G401 (cell line): ENCODE data around the gene SORCS1. TPM values are rescaled to one million over a fixed set of nuclear protein-coding genes. Genes with fewer than 3 reads are reported as not detected.

Experiments
- DNase-seq: peaks from one replicate; pipeline ENCODE4 v3.0.0-alpha.2; 2015; ENCODE audit warnings: low spot score
- in situ Hi-C: cut with HindIII; loops from 2 replicates; pipeline ENCODE4 v1.10.0; 2016; ENCODE audit warnings: low sequenced_read_pairs, mixed read lengths
- total RNA-seq: library from RNA; depleted of rRNA; stranded (reverse); fragments of >200 nt; shearing (Covaris generic); gene quantifications from 2 replicates; pipeline ENCODE4 v1.2.3, GENCODE V29; 2014

Gene SORCS1
- total RNA-seq, 1 experiment from 2014 or later: not detected

DNA sequence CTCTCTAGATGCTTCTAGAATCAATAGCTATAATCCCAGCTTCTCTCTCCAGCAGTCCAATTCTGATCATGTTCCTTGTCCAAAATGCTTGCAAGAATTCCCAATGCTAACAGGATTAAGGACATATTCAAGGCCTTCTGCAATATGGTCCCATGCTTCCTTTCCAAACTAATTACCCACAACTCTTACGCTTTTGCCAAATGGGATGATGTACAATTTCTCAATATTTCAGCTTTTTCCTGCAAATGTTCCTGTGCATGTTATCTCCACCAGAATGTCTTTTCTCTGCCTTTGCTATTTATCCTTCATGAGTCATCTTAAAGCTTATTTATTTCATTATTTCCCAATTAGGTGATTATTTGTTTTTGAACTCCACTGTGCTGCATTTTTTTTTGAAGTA, 556.4 kb downstream of the SORCS1 start:
- in situ Hi-C loops: no loop called here
- no peak for DNase-seq

DNA sequence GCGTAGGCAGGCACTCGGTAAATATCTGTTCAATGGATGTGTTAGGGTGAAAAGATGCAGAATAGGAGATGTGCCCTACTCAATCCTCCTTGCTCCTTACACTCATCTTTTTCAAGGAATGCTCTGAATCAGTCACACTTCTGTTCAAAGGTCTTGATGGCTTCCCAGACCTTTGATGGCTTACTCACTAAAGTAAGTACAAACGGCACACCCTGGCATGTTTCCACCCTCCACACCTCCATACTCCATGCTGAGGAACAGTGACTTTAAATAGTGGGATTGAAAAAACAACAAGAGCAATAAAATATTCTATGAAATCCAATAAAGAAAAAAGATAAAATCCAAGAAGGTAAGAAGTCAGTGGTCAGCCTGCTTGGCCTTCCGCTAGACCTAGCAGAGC, 569.2 kb downstream of the SORCS1 start:
- DNase-seq: no peak
- in situ Hi-C loops: no loop called here

DNA sequence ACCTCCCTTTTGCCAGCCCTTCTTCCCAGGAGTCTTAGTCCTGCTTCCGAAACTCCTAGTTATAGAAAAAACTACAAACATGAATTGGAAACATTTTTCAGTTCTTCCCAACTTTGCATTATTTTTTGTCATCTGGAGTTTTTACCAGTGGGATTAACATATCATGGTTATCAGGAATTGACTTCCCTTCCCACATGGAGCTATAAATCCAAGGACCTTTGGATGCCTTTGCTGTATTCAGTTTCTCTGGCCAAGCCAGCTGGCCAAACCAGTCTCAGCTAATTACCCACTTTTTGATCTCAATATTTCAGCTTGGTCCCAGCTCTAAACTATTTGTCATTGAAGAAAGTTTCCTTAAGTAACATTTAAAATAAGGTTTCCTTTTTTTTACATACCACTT, 570.6 kb downstream of the SORCS1 start:
- no peak for DNase-seq
- in situ Hi-C loops: no loop called here

DNA sequence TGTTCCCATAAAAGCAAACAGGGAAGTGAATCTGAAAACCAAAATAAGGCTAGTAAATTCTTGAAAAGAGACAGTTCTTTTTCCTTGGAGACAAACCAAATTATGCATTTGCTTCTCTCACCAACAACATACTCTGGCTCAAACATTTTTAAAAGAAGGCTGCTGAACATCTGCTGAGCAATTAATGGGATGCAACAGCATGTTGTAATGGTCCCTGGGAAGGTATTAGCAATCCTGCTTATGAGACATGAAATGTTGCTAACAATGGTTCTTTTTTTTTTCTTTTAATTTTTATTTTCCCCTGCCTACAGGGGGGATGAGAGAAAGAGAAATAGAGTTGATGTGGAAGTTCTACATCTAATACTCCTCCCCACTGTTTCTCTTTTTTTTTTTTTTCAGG, 572.1 kb downstream of the SORCS1 start:
- no peak for DNase-seq
- in situ Hi-C loops: no loop called here

DNA sequence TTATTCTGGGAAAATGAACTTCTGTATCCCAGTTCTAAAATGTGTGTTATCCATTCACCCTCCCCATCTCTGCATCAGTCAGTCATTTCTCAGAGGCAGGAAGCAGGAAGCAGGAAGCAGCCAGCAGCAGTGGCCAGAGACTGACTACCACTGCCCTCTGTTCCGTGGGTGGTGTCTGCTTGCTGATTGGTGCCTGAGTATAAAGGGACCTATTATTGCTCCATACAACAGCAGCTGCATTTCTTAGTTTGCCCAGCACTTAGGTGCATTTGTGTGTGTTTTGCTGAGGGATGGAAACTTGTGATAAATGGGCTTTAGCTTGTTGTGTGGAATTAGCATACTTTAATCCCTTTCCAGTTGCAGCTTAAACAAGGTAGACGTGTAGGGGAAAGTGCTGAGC, 582.2 kb downstream of the SORCS1 start:
- DNase-seq: no peak
- in situ Hi-C loops: no loop called here

DNA sequence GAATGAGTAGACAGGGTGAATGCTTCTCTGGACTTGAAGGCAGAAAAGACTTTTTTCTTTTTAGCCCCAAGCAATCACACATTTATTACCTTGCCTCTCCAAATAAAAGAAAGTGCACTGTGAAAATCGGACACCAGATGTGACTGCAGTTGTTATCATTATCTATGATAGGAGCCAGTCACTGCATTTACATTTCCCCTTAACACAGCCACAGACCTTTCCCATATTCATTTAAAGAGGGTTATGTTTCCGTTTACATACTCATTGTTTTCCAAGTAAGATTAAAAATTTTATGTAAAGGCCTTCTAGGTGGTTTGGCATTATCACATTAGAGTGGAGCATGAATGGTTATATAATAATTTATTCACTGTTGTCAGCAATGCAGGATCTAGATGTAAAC, 586.8 kb downstream of the SORCS1 start:
- in situ Hi-C loops: no loop called here
- no peak for DNase-seq

DNA sequence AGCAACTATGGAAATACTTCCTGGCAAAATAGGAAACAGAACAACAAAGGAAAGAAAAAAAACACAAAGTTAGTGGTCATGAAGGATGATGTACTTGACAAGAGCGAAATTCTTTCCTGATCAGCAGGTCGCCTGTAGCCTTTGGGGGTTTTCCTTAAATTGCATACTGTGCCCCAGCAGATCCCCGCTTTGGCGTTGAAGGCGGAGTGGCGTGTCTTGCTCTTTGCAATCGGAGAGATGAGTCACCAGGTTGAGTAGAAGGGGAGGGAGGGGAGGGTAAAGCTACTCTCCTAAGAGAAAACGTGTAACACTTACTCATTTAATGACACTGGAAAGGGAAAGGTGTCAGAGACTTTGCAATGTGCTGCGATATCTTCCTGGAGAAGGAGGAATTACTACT, 587.2 kb downstream of the SORCS1 start:
- in situ Hi-C loops: no loop called here
- no peak for DNase-seq

DNA sequence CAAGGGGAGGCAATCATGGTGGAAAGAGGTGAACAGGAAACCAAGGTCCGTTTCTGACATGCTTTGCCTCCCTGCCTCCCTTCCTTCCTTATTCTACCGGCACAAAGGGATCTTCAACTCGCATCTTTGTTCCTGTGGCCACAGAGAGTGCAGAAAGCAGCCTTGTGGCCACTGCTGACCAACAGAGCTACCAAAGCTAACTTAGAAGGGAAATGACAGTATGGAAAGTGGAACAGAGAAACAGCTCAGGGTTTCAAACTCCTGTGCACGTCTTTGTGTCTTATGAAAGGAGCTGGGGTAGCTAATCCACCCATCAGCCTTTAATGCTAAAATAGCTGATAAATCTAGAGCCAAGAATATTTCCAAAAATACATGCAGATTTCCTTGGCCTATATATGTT, 588.0 kb downstream of the SORCS1 start:
- in situ Hi-C loops: no loop called here
- no peak for DNase-seq

DNA sequence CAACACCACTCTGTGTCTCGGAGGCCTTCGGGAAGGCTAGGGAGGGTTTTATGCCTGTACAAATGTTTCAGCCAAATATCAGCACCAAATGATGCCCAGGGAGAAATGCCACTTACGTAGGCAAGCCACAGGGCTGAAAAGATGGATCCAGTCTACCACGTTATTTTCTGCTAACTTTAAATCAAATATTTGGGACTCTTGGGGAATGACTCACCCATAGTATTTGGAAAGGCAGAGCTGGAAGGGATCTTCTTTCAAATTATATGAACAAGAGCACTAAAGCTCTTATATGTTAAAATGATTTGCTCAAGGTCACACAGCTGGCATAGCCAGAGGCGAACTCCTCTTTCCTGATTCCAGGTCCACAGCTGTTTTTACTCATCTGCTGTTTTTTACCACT, 591.4 kb downstream of the SORCS1 start:
- in situ Hi-C loops: no loop called here
- no peak for DNase-seq

DNA sequence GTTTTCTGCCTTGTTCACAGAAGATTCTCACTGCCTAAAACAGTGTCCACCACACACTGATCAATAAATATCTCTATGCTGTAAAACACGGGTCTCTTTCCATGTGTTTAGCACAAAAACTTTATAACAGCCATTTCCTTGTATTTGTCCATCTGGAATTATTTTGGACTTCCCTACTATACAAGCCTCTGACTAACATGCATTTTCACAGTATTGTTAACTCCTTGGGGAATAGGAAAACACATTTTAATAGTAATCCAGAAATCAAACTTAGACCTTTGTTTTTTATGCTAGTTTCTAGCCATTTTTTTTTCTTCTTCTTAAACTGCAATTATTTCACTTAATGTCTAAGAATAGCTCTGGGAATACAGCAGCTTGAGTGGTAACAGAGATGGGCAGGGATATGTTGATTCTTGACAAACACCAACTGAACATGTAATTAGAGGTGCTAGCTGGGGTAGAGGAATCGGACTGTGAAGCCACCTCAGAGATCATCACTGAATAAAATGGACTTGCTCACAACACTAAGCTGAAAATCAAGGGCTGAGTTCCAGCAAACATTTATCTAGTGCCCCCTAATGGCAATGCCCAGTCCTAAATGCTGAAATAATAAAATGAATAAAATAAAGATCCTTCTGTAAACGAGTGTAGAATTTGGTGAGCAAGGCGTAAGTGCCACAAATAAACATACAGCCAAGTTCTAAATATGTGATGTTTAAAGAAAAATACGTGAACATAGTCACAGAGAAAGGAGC, 593.1 kb downstream of the SORCS1 start:
- in situ Hi-C loops: no loop called here

DNA sequence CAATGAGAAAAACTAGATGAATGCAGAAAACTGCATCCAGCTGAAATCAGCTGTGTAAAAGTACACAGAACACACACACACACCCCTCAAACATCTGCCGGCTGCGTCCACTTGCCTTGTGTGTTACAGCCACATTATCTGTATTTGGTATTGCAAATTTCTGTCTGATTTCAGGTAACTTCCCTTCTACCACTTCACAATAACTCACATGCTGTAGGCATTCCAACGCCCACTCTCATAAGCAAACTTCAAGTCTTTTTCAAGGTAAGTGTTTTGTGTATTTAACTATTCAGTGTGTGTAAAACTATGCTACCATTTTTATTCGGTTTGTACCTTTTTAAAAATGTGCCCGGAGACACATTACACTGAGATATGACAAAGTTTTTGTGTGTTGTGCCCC, 594.2 kb downstream of the SORCS1 start:
- DNase-seq: no peak
- in situ Hi-C loops: no loop called here

More for the DNA sequence above, 593.1 kb downstream of the SORCS1 start:
- peak; percentile 4 for DNase-seq

DNA sequence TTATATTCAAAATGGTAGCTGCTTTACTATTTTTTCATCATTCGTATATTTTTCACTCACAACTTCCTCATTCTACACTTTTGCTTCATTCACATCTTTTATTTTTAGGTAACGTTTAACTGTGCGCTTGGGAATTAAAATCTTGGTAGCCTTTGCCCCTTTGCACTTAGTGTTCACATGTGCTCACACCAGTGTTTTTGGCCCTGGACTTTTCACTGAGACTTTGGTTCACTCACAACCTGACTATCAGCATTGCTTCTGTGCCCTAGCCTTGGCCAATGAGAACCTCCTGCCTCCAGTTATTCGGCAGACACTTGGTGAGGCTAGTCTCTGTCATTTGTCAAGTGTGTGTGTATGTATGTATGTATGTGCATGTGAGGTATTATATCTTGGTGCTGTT, 596.9 kb downstream of the SORCS1 start:
- in situ Hi-C loops: no loop called here
- DNase-seq: no peak

DNA sequence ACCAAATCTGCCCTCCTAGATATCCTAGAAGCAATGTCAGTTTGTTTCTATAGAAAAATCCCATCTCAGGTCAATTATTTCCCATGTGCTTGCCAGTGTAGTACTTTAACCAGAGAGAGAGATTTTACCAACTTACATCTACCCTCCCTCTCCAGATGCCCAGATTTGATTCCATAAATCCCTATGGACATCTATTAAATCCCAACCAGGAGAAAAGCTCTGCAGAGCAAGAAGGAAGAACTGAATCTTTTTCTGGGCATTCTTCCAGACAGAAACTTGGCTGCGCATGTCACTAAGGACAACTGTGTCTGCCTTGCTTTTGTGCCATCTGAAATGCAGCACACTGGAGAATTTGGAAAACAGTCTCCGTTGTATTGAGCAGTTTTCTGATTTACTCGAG, 597.6 kb downstream of the SORCS1 start:
- in situ Hi-C loops: no loop called here
- peak; percentile 25 for DNase-seq

DNA sequence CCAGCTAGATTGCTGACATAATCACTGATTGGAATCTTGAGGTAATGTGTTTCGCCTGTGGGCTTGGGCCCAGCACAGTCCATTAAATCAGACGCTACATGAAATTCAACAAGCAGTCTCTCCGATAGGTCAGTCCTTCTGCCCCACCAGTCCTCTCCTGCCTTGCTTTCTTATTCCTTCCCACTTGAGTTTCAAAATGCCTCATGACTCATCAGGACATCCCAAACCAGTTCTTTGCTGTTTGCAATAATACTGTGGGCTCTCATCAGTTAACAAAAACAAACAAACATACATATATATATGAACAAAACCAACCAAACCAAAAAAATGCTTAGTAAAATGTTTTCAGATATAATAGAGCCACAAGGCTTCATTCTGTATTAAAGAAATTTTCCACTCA, 599.0 kb downstream of the SORCS1 start:
- in situ Hi-C loops: no loop called here
- DNase-seq: no peak

DNA sequence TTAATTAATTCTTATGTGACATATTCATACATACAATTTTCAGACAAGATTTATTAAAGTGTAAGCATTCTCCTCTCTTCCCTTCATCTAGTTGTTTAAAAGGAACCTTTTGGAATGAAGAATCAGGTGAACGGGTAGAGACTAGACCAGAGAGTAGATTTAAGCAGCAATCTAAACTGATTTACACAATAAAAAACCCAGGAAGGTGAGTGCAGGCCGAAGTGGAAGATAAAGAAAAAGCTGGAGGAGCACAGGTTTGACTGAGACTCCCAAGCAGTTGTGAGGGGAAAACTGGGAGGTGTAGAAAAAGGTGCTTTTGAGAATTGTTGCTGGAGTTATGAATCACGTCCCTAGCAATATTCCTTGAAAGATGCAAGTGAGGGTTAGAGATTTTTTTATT, 601.1 kb downstream of the SORCS1 start:
- no peak for DNase-seq
- in situ Hi-C loops: no loop called here

DNA sequence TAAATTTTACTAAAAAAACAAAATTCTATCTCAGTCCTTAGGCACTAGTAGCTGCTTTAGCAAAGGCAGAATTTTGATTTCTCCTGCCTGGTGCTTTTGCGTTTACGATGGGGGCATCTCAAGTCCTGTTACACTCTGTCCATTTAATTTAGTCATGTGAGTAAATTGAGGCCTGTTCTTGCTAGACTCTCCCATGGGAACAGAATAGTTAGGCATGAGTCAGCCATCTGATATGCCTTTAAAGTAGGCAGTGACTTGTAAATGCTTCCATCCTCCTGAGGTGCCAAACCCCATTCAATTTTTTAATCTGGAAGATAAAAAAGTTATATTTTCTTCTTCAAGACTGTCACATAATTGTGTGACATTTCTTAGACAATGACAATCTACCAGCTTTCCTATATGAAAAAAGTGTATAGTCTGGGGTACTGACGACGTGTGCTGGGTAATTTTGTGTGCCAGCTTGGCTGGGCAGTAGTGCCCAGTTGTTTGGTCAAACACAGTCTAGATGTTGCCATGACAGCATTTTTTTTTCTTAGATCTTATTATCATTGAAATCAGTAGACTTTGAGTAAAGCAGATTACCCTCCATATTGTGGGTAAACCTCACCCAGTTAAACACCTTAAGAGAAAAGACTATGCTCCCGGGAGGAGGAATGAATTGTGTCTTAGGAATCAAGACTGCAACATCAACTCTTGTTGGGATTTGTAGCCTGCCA, 603.4 kb downstream of the SORCS1 start:
- in situ Hi-C loops: no loop called here
- DNase-seq: no peak

DNA sequence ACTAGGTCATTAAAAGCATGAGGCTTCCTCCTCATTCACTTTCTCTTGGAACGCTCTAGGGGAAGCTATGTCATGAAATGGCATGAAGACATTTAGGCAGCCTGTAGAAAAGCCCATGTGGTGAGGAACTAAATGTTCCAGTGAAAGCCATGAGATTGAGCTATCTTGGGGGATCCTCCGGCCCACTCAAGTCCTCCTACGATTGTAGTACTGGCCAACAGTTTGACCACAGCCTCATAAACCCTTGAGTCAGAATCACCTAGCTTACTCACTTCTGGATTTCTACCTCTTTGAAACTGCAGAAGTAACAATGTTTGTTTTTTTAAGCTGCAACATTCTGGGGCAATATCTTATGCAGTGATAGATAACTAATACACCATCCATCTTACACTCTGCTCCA, 605.1 kb downstream of the SORCS1 start:
- no peak for DNase-seq
- in situ Hi-C loops: no loop called here

DNA sequence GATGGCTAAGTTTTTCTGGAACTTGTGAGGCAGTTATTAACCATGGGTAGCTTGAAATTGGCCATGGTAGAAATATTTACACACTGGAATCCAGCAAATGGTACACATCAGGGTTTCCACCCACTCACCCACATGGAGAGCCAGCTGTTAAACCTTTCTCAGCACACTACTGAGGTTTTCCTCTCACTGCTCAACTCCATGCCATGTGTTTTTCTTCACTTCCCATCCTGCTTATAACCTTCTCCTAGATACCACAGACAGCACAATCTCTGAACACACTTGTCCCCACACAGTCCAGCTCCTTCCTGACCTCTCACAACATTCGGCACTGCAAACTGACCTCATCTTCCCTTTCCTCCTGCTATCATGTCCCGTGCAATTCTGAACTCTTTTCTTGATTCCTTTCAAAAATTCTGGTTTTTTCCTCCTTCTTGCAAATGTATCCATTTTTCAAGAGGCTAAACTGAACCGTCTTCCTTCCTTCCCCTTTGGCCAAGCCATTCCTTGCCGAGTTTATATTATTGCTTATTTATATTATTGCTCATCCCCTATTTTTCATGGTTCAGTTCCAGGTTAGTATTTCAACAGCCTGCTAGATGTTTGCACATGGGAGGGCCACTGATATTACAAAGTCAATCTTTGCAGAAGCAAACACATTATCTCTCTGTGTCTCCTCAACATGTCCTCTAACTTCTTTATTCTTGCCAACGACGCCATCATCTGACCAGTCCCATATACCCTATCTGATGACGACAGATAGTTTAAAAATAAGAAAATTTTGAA, 606.4 kb downstream of the SORCS1 start:
- in situ Hi-C loops: no loop called here
- DNase-seq: no peak

DNA sequence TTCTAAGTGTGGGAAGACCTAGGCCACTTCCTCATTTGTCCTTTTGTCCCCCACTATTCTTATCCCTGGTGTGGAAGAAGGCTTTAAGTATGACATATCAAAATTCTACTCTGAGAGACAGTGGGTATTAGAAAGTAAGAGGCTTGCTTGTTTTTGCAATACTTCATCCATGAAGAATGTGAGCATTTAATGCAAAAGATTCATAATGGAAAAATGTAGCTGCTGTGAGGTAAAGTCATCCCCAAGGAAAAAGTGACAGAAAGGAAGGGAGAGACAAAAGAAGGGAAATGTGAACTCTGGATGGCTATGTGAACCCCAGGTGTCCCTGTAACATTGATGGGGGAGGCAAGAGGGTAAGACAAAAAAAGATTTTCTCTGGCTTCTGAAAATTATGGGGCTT, 607.5 kb downstream of the SORCS1 start:
- no peak for DNase-seq
- in situ Hi-C loops: no loop called here

DNA sequence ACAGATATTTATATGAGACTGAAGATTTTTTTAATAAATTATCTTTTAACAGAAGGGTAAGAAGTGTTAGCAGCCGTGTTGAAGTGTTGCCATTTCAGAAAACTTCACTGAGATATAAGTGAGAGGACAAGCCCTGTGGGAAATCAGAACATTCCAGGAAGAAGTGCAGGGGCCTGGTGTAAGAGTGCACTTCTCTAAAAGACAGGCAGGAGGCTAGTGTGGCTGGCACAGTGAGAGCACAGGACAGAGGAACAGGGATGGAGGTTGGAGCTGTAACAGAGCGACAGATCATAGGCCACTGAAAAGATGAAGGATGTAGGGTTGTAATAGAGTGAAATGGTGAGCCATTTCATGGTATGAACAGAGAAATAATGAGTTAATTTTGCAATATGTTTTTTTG, 608.9 kb downstream of the SORCS1 start:
- in situ Hi-C loops: no loop called here
- DNase-seq: no peak
